ENCODE data around the gene CHST15. TPM values are rescaled to one million over a fixed set of nuclear protein-coding genes. Genes with fewer than 3 reads are reported as not detected.

The CHST15 gene
- total and polyA plus RNA-seq, 4 donors: 2.9 to 16.5 (median 6.4) TPM

DNA sequence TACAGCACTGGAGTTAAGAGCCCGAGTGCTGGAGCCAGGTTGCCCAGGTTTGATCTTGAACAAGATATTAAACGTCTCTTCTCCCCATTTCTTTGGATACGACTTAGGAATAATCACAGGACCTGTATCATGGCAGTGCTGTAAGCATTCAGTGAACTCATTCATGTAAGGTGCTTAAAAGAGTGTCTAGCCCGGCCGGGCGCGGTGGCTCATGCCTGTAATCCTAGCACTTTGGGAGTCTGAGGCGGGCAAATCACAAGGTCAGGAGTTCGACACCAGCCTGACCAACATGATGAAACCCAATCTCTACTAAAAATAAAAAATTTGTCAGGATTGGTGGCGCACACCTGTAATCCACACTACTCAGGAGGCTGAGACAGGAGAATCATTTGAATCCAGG is 40.8 kb downstream of the CHST15 start:
- Histone ChIP-seq H3K9me3 (ENCODE audit: control insufficient read depth in 4 of 4, low read length in 3 of 4) (no peaks in the 10 kb centered on the region), H3K4me1 (ENCODE audit: control insufficient read depth in 4 of 4, insufficient read depth in 4 of 4, low read length in 3 of 4) (peaks cover 2 to 15% (median 13%) of the 10 kb centered on the region in 4 donors), H3K36me3 (ENCODE audit: control insufficient read depth in 4 of 4, insufficient read depth in 3 of 4, low read depth in 1 of 4, low read length in 3 of 4) (no peaks in the 10 kb centered on the region), H3K9ac (ENCODE audit: low read depth in 1 of 2, low read length in 2 of 2) (no peak overlapping the region), H3K4me3 (ENCODE audit: low read depth in 1 of 3, low read length in 3 of 3) (no peak overlapping the region), H3K27ac (ENCODE audit: low read depth in 1 of 2, low read length in 2 of 2) (no peak overlapping the region), H3K27me3 (ENCODE audit: control insufficient read depth in 4 of 4, insufficient read depth in 4 of 4, low read length in 3 of 4) (no peaks in the 10 kb centered on the region)
- TF ChIP-seq, protein P1, sequence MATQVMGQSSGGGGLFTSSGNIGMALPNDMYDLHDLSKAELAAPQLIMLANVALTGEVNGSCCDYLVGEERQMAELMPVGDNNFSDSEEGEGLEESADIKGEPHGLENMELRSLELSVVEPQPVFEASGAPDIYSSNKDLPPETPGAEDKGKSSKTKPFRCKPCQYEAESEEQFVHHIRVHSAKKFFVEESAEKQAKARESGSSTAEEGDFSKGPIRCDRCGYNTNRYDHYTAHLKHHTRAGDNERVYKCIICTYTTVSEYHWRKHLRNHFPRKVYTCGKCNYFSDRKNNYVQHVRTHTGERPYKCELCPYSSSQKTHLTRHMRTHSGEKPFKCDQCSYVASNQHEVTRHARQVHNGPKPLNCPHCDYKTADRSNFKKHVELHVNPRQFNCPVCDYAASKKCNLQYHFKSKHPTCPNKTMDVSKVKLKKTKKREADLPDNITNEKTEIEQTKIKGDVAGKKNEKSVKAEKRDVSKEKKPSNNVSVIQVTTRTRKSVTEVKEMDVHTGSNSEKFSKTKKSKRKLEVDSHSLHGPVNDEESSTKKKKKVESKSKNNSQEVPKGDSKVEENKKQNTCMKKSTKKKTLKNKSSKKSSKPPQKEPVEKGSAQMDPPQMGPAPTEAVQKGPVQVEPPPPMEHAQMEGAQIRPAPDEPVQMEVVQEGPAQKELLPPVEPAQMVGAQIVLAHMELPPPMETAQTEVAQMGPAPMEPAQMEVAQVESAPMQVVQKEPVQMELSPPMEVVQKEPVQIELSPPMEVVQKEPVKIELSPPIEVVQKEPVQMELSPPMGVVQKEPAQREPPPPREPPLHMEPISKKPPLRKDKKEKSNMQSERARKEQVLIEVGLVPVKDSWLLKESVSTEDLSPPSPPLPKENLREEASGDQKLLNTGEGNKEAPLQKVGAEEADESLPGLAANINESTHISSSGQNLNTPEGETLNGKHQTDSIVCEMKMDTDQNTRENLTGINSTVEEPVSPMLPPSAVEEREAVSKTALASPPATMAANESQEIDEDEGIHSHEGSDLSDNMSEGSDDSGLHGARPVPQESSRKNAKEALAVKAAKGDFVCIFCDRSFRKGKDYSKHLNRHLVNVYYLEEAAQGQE (IDR thresholded peaks at IDR 0.05): no peak
- 94% methylated on average over 10 of the region's 10 CpGs for WGBS
- DNase-seq (ENCODE audit: low spot score): no peak

DNA sequence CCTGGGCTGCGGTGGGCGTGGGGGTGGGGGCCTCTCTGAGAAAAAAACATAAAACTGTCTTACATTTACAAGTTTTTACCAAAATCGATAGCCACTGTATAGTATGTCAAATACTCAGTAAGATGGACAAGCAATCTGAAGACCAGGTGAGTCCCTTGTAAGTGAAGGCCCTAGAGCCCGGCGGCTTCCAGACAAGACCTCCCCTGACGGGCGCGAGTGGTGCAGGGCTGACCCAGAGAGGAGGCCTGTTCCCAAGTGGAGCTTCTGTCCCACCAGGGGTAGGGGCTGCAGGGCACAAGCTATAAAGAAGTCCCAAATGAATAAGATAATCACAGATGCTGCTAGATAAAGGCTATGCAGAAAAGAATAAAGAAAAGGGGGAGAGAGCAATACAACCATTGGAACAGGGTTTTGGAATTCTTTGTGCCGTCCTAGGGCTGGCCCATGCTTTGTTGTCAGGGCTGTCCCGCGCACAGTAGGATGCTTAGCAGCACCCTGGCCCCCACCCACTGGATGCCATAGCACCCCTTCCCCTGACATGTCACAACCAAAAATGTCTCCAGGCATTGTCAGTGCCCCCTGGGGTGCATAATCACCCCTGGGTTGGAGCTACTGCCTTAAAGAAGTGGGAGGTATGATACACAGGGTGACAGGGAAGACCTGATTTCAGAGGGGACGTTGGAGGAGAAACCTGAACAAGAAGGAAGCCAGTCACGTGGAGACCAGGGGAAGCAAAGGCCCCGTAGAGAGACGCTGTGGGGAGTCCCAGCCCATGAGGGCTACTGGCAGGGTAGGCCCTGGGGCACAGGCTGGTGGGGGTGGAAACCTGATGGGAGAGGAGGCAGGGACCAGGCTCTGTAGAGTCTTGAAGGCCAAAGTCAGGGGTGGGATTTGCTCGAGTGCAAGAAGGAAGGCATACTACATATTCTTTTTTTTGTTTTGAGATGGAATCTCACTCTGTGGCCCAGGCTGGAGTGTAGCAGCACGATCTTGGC is 43.1 kb downstream of the CHST15 start:
- Histone ChIP-seq H3K9me3 (ENCODE audit: control insufficient read depth in 4 of 4, low read length in 3 of 4) (no peaks in the 10 kb centered on the region), H3K9ac (ENCODE audit: low read depth in 1 of 2, low read length in 2 of 2) (no peak overlapping the region), H3K27ac (ENCODE audit: low read depth in 1 of 2, low read length in 2 of 2) (no peak overlapping the region), H3K27me3 (ENCODE audit: control insufficient read depth in 4 of 4, insufficient read depth in 4 of 4, low read length in 3 of 4) (no peaks in the 10 kb centered on the region), H3K4me1 (ENCODE audit: control insufficient read depth in 4 of 4, insufficient read depth in 4 of 4, low read length in 3 of 4) (peaks cover 2 to 15% (median 13%) of the 10 kb centered on the region in 4 donors), H3K36me3 (ENCODE audit: control insufficient read depth in 4 of 4, insufficient read depth in 3 of 4, low read depth in 1 of 4, low read length in 3 of 4) (no peaks in the 10 kb centered on the region), H3K4me3 (ENCODE audit: low read depth in 1 of 3, low read length in 3 of 3) (no peak overlapping the region)
- TF ChIP-seq HNF4A (conservative IDR thresholded peaks at IDR 0.05): no peak
- TF ChIP-seq, protein P2, sequence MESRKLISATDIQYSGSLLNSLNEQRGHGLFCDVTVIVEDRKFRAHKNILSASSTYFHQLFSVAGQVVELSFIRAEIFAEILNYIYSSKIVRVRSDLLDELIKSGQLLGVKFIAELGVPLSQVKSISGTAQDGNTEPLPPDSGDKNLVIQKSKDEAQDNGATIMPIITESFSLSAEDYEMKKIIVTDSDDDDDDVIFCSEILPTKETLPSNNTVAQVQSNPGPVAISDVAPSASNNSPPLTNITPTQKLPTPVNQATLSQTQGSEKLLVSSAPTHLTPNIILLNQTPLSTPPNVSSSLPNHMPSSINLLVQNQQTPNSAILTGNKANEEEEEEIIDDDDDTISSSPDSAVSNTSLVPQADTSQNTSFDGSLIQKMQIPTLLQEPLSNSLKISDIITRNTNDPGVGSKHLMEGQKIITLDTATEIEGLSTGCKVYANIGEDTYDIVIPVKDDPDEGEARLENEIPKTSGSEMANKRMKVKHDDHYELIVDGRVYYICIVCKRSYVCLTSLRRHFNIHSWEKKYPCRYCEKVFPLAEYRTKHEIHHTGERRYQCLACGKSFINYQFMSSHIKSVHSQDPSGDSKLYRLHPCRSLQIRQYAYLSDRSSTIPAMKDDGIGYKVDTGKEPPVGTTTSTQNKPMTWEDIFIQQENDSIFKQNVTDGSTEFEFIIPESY (IDR thresholded peaks at IDR 0.05): no peak
- TF ChIP-seq, protein P1 (IDR thresholded peaks at IDR 0.05): no peak
- TF ChIP-seq, protein P3, sequence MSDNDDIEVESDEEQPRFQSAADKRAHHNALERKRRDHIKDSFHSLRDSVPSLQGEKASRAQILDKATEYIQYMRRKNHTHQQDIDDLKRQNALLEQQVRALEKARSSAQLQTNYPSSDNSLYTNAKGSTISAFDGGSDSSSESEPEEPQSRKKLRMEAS (IDR thresholded peaks at IDR 0.05): no peak
- no peak for TF ChIP-seq FOXA2 (IDR thresholded peaks at IDR 0.05)
- TF ChIP-seq RAD21 (IDR thresholded peaks at IDR 0.05): no peak
- no peak for TF ChIP-seq FOXA1 (IDR thresholded peaks at IDR 0.05)
- TF ChIP-seq NR2F2 (IDR thresholded peaks at IDR 0.05): no peak
- TF ChIP-seq JUND (IDR thresholded peaks at IDR 0.05): no peak
- TF ChIP-seq, protein P4, sequence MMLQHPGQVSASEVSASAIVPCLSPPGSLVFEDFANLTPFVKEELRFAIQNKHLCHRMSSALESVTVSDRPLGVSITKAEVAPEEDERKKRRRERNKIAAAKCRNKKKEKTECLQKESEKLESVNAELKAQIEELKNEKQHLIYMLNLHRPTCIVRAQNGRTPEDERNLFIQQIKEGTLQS (IDR thresholded peaks at IDR 0.05): no peak
- TF ChIP-seq, protein P5, sequence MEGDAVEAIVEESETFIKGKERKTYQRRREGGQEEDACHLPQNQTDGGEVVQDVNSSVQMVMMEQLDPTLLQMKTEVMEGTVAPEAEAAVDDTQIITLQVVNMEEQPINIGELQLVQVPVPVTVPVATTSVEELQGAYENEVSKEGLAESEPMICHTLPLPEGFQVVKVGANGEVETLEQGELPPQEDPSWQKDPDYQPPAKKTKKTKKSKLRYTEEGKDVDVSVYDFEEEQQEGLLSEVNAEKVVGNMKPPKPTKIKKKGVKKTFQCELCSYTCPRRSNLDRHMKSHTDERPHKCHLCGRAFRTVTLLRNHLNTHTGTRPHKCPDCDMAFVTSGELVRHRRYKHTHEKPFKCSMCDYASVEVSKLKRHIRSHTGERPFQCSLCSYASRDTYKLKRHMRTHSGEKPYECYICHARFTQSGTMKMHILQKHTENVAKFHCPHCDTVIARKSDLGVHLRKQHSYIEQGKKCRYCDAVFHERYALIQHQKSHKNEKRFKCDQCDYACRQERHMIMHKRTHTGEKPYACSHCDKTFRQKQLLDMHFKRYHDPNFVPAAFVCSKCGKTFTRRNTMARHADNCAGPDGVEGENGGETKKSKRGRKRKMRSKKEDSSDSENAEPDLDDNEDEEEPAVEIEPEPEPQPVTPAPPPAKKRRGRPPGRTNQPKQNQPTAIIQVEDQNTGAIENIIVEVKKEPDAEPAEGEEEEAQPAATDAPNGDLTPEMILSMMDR (IDR thresholded peaks at IDR 0.05; ENCODE audit: low read depth, low read length, missing input control): no peak
- TF ChIP-seq EGR1 (IDR thresholded peaks at IDR 0.05; ENCODE audit: low read depth in 2 of 2): no peak
- no peak for TF ChIP-seq SP1 (IDR thresholded peaks at IDR 0.05)
- TF ChIP-seq HNF4G (IDR thresholded peaks at IDR 0.05): no peak
- no peak for TF ChIP-seq GABPA (IDR thresholded peaks at IDR 0.05 in 1 of 2, conservative IDR thresholded peaks at IDR 0.05 in 1 of 2)
- no peak for TF ChIP-seq RXRA (IDR thresholded peaks at IDR 0.05)
- no peak for TF ChIP-seq TAF1 (conservative IDR thresholded peaks at IDR 0.05)
- WGBS: 90% methylated on average over 17 of the region's 17 CpGs
- no peak for DNase-seq (ENCODE audit: low spot score)
